ENCODE measurements around the gene MED1. TPM values are rescaled to one million over a fixed set of nuclear protein-coding genes. Genes with fewer than 3 reads are reported as not detected.
"Not testable (repeated sequence)": the region's sequence is repeated elsewhere in the genome, so short reads cannot be mapped to it uniquely, and the experiment has no call there.

Gene MED1, protein sequence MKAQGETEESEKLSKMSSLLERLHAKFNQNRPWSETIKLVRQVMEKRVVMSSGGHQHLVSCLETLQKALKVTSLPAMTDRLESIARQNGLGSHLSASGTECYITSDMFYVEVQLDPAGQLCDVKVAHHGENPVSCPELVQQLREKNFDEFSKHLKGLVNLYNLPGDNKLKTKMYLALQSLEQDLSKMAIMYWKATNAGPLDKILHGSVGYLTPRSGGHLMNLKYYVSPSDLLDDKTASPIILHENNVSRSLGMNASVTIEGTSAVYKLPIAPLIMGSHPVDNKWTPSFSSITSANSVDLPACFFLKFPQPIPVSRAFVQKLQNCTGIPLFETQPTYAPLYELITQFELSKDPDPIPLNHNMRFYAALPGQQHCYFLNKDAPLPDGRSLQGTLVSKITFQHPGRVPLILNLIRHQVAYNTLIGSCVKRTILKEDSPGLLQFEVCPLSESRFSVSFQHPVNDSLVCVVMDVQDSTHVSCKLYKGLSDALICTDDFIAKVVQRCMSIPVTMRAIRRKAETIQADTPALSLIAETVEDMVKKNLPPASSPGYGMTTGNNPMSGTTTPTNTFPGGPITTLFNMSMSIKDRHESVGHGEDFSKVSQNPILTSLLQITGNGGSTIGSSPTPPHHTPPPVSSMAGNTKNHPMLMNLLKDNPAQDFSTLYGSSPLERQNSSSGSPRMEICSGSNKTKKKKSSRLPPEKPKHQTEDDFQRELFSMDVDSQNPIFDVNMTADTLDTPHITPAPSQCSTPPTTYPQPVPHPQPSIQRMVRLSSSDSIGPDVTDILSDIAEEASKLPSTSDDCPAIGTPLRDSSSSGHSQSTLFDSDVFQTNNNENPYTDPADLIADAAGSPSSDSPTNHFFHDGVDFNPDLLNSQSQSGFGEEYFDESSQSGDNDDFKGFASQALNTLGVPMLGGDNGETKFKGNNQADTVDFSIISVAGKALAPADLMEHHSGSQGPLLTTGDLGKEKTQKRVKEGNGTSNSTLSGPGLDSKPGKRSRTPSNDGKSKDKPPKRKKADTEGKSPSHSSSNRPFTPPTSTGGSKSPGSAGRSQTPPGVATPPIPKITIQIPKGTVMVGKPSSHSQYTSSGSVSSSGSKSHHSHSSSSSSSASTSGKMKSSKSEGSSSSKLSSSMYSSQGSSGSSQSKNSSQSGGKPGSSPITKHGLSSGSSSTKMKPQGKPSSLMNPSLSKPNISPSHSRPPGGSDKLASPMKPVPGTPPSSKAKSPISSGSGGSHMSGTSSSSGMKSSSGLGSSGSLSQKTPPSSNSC (N-terminal part only)
- total RNA-seq, result 10 to 100 TPM; 51.0 to 51.9 TPM

DNA sequence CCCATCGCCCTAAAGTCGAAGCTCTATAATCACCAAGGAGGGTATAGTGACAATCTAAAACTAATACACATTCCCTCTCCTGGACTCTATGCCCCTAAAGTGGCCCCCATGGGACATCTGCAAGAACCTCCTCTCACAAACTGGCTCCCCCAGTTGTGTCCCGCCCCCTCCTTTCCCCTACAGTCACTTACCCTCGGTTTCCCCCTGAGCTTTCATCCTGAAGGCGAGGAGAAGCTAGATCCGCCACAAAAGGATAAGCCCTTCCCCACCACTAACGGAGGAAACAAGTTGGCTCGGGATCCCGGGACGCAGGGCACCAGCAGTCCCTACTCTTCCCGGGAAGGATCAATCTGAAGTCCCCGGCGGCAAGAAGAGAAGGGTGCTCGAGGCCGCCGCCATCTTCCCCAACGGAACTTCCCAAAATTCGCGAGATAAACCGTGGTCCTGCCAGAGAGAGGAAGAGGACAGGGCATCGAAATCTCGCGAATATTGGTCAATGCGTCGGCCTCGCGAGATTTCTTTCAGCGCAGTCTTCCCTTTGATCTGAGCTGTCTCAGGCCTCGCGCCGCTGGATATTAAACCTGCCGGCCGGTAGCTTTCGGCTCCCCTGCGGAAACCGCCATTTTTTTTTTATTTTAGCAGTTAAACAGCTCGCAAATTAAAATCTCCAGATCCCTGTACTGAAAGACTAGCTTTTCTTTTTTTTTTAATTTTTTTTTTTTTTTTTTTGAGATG is at the start of gene MED1:
MED1 (minus strand) TSS at position 417 of the 735 bp plus-strand sequence; CDS start at position 216, 201 bp downstream.
- CTCF ChIA-PET, result interaction anchor here (0.7 to 3.0 kb wide), 7 partner anchors 9 to 235 kb away, joined by 3 to 40 read pairs (median 4); partner anchors contain the start of gene CDK12
- H3K9me3 Mint-ChIP-seq, result no peaks in the 10 kb centered on the region
- peaks cover 19% of the 10 kb centered on the region for H3K36me3 Mint-ChIP-seq (ENCODE audit: low read depth)
- H3K27me3 Mint-ChIP-seq, result no peaks in the 10 kb centered on the region
- peak within 1 kb of the TSS; percentile 95 for H3K27ac Mint-ChIP-seq
- H3K4me1 Mint-ChIP-seq, result peaks cover 31% of the 10 kb centered on the region
- H3K4me3 Mint-ChIP-seq, result peak within 1 kb of the TSS; percentile 98
- POLR2A ChIA-PET, result interaction anchor here (0.6 to 5.5 kb wide), 19 partner anchors 11 to 552 kb away, joined by 3 to 251 read pairs (median 3); partner anchors contain the start of genes CDK12, FBXL20, PGAP3 and RPL19
- DNase-seq, result peak; percentile 95

DNA sequence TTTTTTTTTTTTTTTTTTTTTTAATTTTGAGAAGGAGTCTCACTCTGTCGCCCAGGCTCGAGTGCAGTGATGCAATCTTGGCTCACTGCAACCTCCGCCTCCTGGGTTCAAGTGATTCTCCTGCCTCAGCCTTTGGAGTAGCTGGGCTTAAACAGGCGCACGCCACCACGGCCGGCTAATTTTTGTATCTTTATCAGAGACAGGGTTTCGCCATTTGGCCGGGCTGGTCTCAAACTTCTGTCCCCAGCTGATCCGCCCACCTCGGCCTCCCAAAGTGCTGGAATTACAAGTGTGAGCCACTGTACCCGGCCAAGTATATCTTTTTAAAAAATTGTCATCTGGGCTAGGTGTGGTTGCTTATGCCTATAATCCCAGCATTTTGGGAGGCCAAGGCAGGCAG is 45.9 kb upstream of the MED1 start:
- H3K4me1 Mint-ChIP-seq, DNase-seq, H3K4me3 Mint-ChIP-seq, H3K27ac Mint-ChIP-seq, H3K9me3 Mint-ChIP-seq, H3K27me3 Mint-ChIP-seq, CTCF ChIA-PET: not testable (repeated sequence)
- POLR2A ChIA-PET, result interaction anchor here (0.7 kb wide), 1 partner anchor 45 kb away, joined by 3 read pairs; no protein-coding TSS in a partner anchor
- peaks cover 43% of the 10 kb centered on the region for H3K36me3 Mint-ChIP-seq (ENCODE audit: low read depth)

DNA sequence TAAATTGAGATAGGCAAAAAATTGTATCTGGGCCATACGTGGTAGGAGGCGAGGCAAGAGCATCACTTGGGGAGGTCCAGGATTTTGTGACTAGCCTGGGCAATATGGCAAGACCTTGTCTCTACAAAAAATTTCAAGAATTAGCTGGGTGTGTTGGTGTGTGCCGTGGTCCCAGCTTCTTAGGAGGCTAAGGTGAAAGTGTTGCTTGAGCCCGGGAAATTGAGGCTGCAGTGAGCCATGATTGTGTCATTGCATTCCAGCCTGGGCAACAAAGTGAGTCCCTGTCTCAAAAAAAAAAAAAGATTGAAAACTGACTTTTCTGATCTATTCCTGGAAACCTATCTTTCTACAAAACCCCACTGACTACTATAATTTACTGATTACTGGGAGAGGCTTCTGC is 36.9 kb upstream of the MED1 start:
- no peak overlapping the region for H3K27ac Mint-ChIP-seq
- H3K27me3 Mint-ChIP-seq, result no peaks in the 10 kb centered on the region
- H3K9me3 Mint-ChIP-seq, result no peaks in the 10 kb centered on the region
- no peak overlapping the region for H3K4me3 Mint-ChIP-seq
- CTCF ChIA-PET, result interaction anchor here (1.5 kb wide), 1 partner anchor 60 kb away, joined by 4 read pairs; no protein-coding TSS in a partner anchor
- H3K36me3 Mint-ChIP-seq (ENCODE audit: low read depth), result peaks cover 25% of the 10 kb centered on the region
- DNase-seq, result no peak
- peaks cover 4% of the 10 kb centered on the region for H3K4me1 Mint-ChIP-seq
- POLR2A ChIA-PET, result interaction anchor here (1.1 kb wide), 1 partner anchor 26 kb away, joined by 6 read pairs; the partner anchor contains the start of gene CDK12

DNA sequence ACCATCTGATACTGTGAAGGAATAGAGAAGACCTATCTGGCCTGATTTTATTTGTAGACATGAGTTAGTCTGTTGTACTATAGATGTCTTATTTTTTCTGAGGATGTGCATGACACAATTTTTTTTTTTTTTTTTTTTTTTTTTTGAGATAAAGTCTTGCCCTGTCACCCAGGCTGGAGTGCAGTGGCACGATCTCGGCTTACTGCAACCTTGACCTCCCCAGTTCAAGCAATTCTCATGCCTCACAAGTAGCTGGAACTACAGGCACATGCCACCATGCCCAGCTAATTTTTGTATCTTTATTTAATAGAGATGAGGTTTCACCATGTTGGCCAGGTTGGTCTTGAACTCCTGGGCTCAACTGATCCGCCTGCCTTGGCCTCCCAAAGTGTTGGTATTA is 36.4 kb upstream of the MED1 start:
- CTCF ChIA-PET, H3K27me3 Mint-ChIP-seq, POLR2A ChIA-PET, H3K9me3 Mint-ChIP-seq, H3K4me1 Mint-ChIP-seq, H3K27ac Mint-ChIP-seq, DNase-seq, H3K4me3 Mint-ChIP-seq: not testable (repeated sequence)
- H3K36me3 Mint-ChIP-seq (ENCODE audit: low read depth), result peaks cover 21% of the 10 kb centered on the region

DNA sequence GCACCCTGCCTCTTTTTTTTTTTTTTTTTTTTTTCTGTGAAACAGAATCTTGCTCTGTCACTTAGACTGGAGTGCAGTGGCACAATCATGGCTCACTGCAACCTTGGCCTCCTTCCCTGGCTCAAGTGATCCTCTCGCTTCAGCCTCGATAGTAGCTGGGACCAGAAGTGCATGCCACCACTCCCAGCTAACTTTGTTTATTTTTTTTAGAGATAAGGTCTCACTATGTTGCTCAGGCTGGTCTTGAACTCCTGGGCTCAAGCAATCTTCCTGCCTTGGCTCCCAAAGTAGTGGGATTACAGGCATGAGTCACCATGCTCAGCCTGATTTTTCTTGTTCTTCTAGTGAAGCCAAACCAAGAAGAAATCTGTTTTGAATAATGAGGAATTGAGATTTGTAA is 35.2 kb upstream of the MED1 start:
- peaks cover 18% of the 10 kb centered on the region for H3K36me3 Mint-ChIP-seq (ENCODE audit: low read depth)
- H3K27ac Mint-ChIP-seq, result no peak overlapping the region
- CTCF ChIA-PET, result interaction anchor here (0.7 to 1.2 kb wide), 3 partner anchors 9 to 510 kb away, joined by 3 to 4 read pairs (median 4); no protein-coding TSS in a partner anchor
- POLR2A ChIA-PET, result interaction anchor here (1.4 to 1.6 kb wide), 2 partner anchors 24 to 35 kb away, joined by 4 read pairs; partner anchors contain the start of gene MED1
- H3K9me3 Mint-ChIP-seq, result no peaks in the 10 kb centered on the region
- H3K27me3 Mint-ChIP-seq, result no peaks in the 10 kb centered on the region
- DNase-seq, result no peak
- H3K4me1 Mint-ChIP-seq, result peaks cover 4% of the 10 kb centered on the region
- H3K4me3 Mint-ChIP-seq, result no peak overlapping the region

DNA sequence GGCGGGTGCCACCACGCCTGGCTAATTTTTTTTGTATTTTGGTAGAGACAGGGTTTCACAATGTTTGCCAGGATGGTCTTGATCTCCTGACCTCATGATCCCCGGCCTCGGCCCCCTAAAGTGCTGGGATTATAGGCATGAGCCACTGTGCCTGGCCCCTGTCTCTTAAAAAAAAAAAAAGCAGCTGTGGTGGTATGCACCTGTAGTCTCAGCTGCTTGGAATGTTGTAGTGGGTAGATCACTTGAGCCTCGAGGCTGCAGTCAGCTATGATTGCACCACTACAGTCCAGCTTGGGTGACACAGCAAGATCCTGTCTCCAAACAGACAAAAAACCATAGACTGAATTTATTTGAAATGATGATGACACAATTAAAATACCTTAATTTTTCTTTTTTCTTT is 34.5 kb upstream of the MED1 start:
- no peak for DNase-seq
- no peak overlapping the region for H3K27ac Mint-ChIP-seq
- peaks cover 18% of the 10 kb centered on the region for H3K36me3 Mint-ChIP-seq (ENCODE audit: low read depth)
- H3K9me3 Mint-ChIP-seq, result no peaks in the 10 kb centered on the region
- POLR2A ChIA-PET, result interaction anchor here (1.4 to 1.6 kb wide), 2 partner anchors 23 to 35 kb away, joined by 4 read pairs; partner anchors contain the start of gene MED1
- H3K4me1 Mint-ChIP-seq, result peaks cover 4% of the 10 kb centered on the region
- CTCF ChIA-PET, result interaction anchor here (0.6 to 1.2 kb wide), 3 partner anchors 10 to 511 kb away, joined by 3 to 4 read pairs (median 4); no protein-coding TSS in a partner anchor
- H3K27me3 Mint-ChIP-seq, result no peaks in the 10 kb centered on the region
- no peak overlapping the region for H3K4me3 Mint-ChIP-seq

DNA sequence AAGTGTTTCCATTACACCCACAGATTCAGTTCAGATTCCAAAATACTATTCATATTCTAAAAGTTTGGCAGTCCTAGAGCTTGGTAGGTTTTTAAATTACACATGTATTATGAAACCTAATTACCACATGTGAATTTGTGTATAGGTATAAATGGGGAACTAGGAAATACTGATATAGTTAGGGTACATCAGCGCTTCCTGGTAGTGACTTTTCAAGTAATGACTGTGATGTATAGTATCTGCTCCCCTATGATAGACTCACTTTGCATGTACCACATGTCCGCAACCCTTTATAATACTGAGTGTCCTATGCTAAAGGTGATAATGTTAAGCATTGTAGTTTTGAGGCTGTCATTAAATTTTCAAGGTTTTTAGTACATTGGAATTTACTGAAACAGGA is 33.1 kb upstream of the MED1 start:
- Mint-ChIP-seq H3K4me3 (no peak overlapping the region), H3K27me3 (no peaks in the 10 kb centered on the region), H3K9me3 (no peaks in the 10 kb centered on the region), H3K27ac (no peak overlapping the region), H3K36me3 (ENCODE audit: low read depth) (peaks cover 22% of the 10 kb centered on the region), H3K4me1 (peaks cover 6% of the 10 kb centered on the region)
- POLR2A ChIA-PET, result no interaction called here
- no peak for DNase-seq
- CTCF ChIA-PET, result no interaction called here

DNA sequence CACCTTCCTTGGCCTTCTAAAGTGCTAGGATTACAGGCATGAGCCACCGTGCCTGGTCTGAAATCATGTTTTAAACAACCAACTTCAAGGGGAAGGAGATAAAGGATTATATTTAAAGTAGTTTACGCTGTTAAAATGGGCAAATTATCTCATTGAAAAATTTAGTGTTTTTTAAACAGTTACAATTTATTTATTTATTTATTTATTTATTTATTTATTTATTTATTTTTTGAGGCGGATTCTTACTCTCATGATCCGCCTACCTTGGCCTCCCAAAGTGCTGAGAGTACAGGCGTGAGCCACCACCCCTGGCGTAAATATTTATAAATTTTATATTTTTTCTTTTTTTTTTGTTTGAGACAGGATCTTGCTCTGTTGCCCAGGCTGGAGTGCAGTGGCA is 32.4 kb upstream of the MED1 start:
- Mint-ChIP-seq H3K36me3 (ENCODE audit: low read depth) (peaks cover 22% of the 10 kb centered on the region), H3K9me3 (no peaks in the 10 kb centered on the region), H3K27ac (no peak overlapping the region), H3K4me3 (no peak overlapping the region), H3K27me3 (no peaks in the 10 kb centered on the region), H3K4me1 (peaks cover 6% of the 10 kb centered on the region)
- no peak for DNase-seq
- ChIA-PET CTCF (no interaction called here), POLR2A (no interaction called here)

DNA sequence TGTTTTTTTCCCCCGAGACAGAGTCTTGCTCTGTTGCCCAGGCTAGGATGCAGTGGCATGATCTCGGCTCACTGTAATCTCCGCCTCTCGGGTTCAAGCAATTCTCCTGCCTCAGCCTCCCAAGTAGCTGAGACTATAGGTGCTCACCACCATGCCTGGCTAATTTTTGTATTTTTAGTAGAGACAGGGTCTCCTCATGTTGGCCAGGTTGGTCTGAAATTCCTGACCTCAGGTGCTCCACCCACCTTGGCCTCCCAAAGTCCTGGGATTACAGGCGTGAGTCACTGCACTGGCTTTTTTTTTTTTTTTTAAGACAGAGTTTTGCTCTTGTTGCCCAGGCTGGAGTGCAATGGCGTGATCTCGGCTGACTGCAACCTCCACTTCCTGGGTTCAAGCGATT is 28.6 kb upstream of the MED1 start:
- CTCF ChIA-PET, H3K4me3 Mint-ChIP-seq: not testable (repeated sequence)

DNA sequence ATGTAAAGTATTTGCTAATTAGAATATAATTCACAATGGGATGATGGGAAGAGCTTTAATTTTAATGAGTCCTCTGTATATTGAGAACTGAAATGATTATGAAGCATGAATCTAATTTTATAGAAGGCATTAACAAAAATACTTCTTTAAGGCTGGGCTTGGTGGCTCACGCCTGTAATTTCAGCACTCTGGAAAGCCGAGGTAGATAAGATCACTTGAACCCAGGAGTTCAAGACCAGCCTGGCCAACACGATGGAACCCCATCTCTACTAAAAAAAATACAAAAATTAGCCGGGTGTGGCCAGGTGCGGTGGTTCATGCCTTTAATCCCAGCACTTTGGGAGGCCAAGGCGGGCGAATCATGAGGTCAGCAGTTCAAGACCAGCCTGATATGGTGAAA is 22.2 kb upstream of the MED1 start:
- Mint-ChIP-seq H3K27ac (no peak overlapping the region), H3K9me3 (no peaks in the 10 kb centered on the region), H3K4me1 (peaks cover 3% of the 10 kb centered on the region), H3K4me3 (no peak overlapping the region), H3K27me3 (no peaks in the 10 kb centered on the region), H3K36me3 (ENCODE audit: low read depth) (peaks cover 31% of the 10 kb centered on the region)
- ChIA-PET POLR2A (interaction anchor here (1.0 kb wide), 1 partner anchor 12 kb away, joined by 5 read pairs; the partner anchor contains the start of gene CDK12), CTCF (no interaction called here)
- DNase-seq, result no peak

More for the DNA sequence above, 28.6 kb upstream of the MED1 start:
- DNase-seq, H3K4me1 Mint-ChIP-seq, H3K27me3 Mint-ChIP-seq, H3K27ac Mint-ChIP-seq, POLR2A ChIA-PET, H3K9me3 Mint-ChIP-seq: not testable (repeated sequence)
- H3K36me3 Mint-ChIP-seq (ENCODE audit: low read depth), result peaks cover 25% of the 10 kb centered on the region

DNA sequence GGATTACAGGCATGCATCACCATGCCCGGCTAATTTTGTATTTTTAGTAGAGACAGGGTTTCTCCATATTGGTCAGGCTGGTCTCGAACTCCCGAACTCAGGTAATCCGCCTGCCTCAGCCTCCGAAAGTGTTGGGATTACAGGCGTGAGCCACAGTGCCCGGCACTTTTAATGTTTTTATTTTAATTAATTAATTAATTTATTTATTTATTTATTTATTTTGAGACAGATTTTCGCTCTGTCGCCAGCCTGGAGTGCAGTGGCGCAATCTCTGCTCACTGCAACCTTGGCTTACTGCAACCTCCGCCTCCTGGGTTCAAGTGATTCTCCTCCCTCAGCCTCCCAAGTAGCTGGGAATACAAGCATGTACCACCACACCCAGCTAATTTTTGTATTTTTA is 17.5 kb upstream of the MED1 start:
- H3K4me1 Mint-ChIP-seq, result peaks cover 35% of the 10 kb centered on the region
- CTCF ChIA-PET, result not testable (repeated sequence)

More for the DNA sequence above, 17.5 kb upstream of the MED1 start:
- H3K27ac Mint-ChIP-seq, POLR2A ChIA-PET, H3K9me3 Mint-ChIP-seq, H3K27me3 Mint-ChIP-seq, DNase-seq, H3K4me3 Mint-ChIP-seq: not testable (repeated sequence)
- H3K36me3 Mint-ChIP-seq (ENCODE audit: low read depth), result peaks cover 35% of the 10 kb centered on the region
